ENCODE results near the gene GFI1.

DNA sequence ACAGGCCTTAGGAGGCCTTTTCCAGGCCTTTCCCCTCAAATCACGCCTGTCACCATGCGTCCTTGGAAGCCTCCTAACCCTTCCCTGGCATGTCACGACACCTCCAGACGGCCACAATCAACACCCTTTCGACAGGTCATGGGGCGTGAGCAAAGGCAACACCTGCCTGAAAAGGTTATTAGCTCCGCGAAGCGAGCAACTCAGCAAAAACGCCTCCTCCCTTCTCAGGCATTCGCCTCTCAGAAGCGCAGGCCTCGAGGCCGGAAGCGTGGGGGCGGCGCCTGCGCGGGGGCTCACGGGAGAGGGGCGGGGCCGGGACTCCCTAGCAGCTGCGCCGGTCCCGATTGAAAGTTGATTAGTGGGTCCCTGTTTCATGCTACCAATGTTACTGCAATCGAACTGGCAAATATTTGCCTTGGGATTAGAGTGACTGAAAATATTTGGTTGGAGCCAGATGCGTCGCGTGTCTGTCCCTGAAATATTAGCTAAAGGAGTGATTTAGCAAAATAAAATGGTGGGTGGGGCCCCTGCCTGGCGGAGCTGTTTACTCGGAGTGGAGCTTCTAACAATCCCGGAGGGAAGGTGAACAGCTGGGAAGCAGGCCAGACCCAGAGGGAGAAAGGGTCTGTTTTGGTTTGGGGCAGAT lies 44.9 kb downstream of the GFI1 start:
- TF ChIP-seq, protein P1, sequence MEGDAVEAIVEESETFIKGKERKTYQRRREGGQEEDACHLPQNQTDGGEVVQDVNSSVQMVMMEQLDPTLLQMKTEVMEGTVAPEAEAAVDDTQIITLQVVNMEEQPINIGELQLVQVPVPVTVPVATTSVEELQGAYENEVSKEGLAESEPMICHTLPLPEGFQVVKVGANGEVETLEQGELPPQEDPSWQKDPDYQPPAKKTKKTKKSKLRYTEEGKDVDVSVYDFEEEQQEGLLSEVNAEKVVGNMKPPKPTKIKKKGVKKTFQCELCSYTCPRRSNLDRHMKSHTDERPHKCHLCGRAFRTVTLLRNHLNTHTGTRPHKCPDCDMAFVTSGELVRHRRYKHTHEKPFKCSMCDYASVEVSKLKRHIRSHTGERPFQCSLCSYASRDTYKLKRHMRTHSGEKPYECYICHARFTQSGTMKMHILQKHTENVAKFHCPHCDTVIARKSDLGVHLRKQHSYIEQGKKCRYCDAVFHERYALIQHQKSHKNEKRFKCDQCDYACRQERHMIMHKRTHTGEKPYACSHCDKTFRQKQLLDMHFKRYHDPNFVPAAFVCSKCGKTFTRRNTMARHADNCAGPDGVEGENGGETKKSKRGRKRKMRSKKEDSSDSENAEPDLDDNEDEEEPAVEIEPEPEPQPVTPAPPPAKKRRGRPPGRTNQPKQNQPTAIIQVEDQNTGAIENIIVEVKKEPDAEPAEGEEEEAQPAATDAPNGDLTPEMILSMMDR (IDR thresholded peaks at IDR 0.05; ENCODE audit: insufficient read depth, low read length, poor library complexity, severe bottlenecking), result no peak
- no peak for TF ChIP-seq EZH2phosphoT487 (conservative IDR thresholded peaks at IDR 0.05; ENCODE audit: low read length)
